Daoy (cell line): ENCODE data around the gene BRD3OS. TPM values are rescaled to one million over a fixed set of nuclear protein-coding genes. Genes with fewer than 3 reads are reported as not detected.

ENCODE experiments used
- DNase-seq: peaks from one replicate; pipeline ENCODE4 v3.0.0-alpha.2; 2015; ENCODE audit warnings: low read depth
- total RNA-seq: library from RNA; depleted of rRNA; stranded (reverse); fragments of >200 nt; shearing (Covaris generic); gene quantifications from 2 replicates; pipeline ENCODE4 v1.2.3, GENCODE V29; 2014; rRNA removed

BRD3OS gene
- total RNA-seq = 12.8 and 15.1 TPM in 2 replicates

- peak; percentile 99 for DNase-seq
Measured at GRCh38 chr9:134024828-134025605, at the start of gene BRD3OS. BRD3OS (plus strand) TSS chr9:134025481; CDS start chr9:134026748, 1,267 bp downstream.

GRCh38 chr9:133975511-133975910 lies 49.8 kb upstream of the BRD3OS start:
- no peak for DNase-seq

GRCh38 chr9:133976191-133976861 lies 49.0 kb upstream of the BRD3OS start:
- no peak for DNase-seq

- no peak for DNase-seq
Measured at GRCh38 chr9:133976887-133977286, 48.4 kb upstream of the BRD3OS start.

GRCh38 chr9:133977421-133978201 lies 47.7 kb upstream of the BRD3OS start:
- DNase-seq = no peak

- DNase-seq = no peak
Measured at GRCh38 chr9:133978226-133978898, 46.9 kb upstream of the BRD3OS start.

- no peak for DNase-seq
Measured at GRCh38 chr9:133978899-133979272, 46.4 kb upstream of the BRD3OS start.

GRCh38 chr9:133979273-133979920 lies 45.9 kb upstream of the BRD3OS start:
- DNase-seq = no peak

GRCh38 chr9:133979921-133980863 lies 45.1 kb upstream of the BRD3OS start:
- DNase-seq = no peak

GRCh38 chr9:133980864-133981588 lies 44.3 kb upstream of the BRD3OS start:
- no peak for DNase-seq

- DNase-seq = no peak
Measured at GRCh38 chr9:133981589-133981957, 43.7 kb upstream of the BRD3OS start.

- no peak for DNase-seq
Measured at GRCh38 chr9:133981958-133982681, 43.2 kb upstream of the BRD3OS start.

- DNase-seq = no peak
Measured at GRCh38 chr9:133982971-133983720, 42.1 kb upstream of the BRD3OS start.

- DNase-seq = no peak
Measured at GRCh38 chr9:133986061-133986460, 39.2 kb upstream of the BRD3OS start.

GRCh38 chr9:133986774-133987445 lies 38.4 kb upstream of the BRD3OS start:
- no peak for DNase-seq

- no peak for DNase-seq
Measured at GRCh38 chr9:133987446-133987788, 37.9 kb upstream of the BRD3OS start.

GRCh38 chr9:133987946-133988665 lies 37.2 kb upstream of the BRD3OS start:
- DNase-seq = no peak
